A673 (cell line): Measurements from ENCODE around the gene MAGI3.

Experiments used
- EZH2 ChIP-seq: fragments of 200-600 bp; sonication (generic); IDR thresholded peaks from 2 replicates; pipeline ENCODE4 v1.6.1; 2017; ENCODE audit warnings: borderline replicate concordance, low read depth, mild to moderate bottlenecking, mixed read lengths, antibody characterized with exemption, low read length; ENCODE audit not compliant: poor library complexity, severe bottlenecking
- TF ChIP-seq, protein P1 (sequence below): fragments of 300-800, 200-600 bp; sonication (generic); conservative IDR thresholded peaks from 2 replicates; pipeline ENCODE4 v1.5.1; 2017; ENCODE audit warnings: low read depth, mild to moderate bottlenecking, antibody characterized with exemption, low read length, moderate library complexity, mixed read lengths

DNA sequence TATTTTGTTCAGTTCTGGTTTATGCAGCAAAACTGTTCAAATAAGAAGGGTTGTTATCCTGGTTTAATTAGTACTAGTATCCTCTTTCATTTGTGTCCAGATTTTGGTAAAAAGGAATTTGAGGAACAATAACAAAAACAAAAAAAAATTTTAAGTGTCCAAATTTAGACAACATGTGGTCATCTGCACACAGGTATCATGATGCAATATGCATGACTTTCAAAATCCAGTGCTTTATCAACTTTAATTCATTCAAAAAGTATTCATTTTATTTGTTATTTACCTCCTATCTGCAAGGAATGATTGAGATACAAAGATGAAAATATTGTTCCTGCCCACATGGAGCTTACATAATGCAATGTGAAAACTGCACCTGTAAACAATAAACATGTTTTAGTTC, 16.7 kb upstream of the MAGI3 start:
- TF ChIP-seq, protein P1, sequence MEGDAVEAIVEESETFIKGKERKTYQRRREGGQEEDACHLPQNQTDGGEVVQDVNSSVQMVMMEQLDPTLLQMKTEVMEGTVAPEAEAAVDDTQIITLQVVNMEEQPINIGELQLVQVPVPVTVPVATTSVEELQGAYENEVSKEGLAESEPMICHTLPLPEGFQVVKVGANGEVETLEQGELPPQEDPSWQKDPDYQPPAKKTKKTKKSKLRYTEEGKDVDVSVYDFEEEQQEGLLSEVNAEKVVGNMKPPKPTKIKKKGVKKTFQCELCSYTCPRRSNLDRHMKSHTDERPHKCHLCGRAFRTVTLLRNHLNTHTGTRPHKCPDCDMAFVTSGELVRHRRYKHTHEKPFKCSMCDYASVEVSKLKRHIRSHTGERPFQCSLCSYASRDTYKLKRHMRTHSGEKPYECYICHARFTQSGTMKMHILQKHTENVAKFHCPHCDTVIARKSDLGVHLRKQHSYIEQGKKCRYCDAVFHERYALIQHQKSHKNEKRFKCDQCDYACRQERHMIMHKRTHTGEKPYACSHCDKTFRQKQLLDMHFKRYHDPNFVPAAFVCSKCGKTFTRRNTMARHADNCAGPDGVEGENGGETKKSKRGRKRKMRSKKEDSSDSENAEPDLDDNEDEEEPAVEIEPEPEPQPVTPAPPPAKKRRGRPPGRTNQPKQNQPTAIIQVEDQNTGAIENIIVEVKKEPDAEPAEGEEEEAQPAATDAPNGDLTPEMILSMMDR: no peak
- TF ChIP-seq EZH2: no peak
